Colonic mucosa (tissue), 4 donors: ENCODE measurements around the gene TAF1C. TPM values are rescaled to one million over a fixed set of nuclear protein-coding genes. Genes with fewer than 3 reads are reported as not detected.
A peak's percentile ranks its signal among the peaks of the same experiment; 100 is the strongest.

Experiments
- DNase-seq: peaks from one replicate; pipeline ENCODE4 v3.0.0-alpha.2; 2020
- H3K27ac ChIP-seq: fragments of 200-600 bp; one replicate; pipeline ENCODE4 v1.8.0; 2021
- H3K27me3 ChIP-seq: fragments of 200-600 bp; one replicate; pipeline ENCODE4 v1.8.0; 2021
- H3K36me3 ChIP-seq: fragments of 200-600 bp; one replicate; pipeline ENCODE4 v1.8.0; 2021
- H3K4me1 ChIP-seq: fragments of 200-600 bp; one replicate; pipeline ENCODE4 v1.8.0; 2021; ENCODE audit warnings: mild to moderate bottlenecking
- H3K4me3 ChIP-seq: fragments of 200-600 bp; one replicate; pipeline ENCODE4 v1.8.0; 2021
- H3K9ac ChIP-seq, 2 donors: one replicate each; pipeline ENCODE4 v1.7.0; 2013; ENCODE audit warnings: control low read depth in 2 of 2, low read depth in 2 of 2, low read length in 2 of 2
- H3K9me3 ChIP-seq: fragments of 200-600 bp; one replicate; pipeline ENCODE4 v1.8.0; 2021
- CTCF ChIP-seq: fragments of 200-600 bp; IDR thresholded peaks from one replicate; pipeline ENCODE4 v1.8.0; 2022; ENCODE audit warnings: antibody characterized with exemption, mild to moderate bottlenecking
- intact Hi-C: fragments of 100-400 bp; cut with DNase I; formaldehyde crosslinking; loops from one replicate; pipeline ENCODE4 v1.14.1; 2022
- total RNA-seq, 2 donors: library from RNA; stranded (reverse); fragmentation: NEBNext Ultra II Directional in 1 of 2; extraction: Animal tissue kit (Norgen Biotek cat#: 25700) in 1 of 2; gene quantifications; one replicate each; pipeline ENCODE4 v1.2.1, GENCODE V29; 2021
- donor health status: healthy.
- donor health status: DM: no; HTN: no; CAD: no.
- donor health status: DM: no; HTN: no; CAD: no.

Gene TAF1C
- total RNA-seq, 2 donors from 2014 or later: 17.2 to 45.6 TPM

- Histone ChIP-seq H3K27ac (peak overlapping the region; percentile 65), H3K9me3 (no peaks in the 10 kb centered on the region), H3K4me3 (peak overlapping the region; percentile 86), H3K27me3 (no peaks in the 10 kb centered on the region), H3K9ac (peak overlapping the region; percentile 54 to 82), H3K4me1 (no peaks in the 10 kb centered on the region), H3K36me3 (no peaks in the 10 kb centered on the region)
- DNase-seq: peak; percentile 45
- intact Hi-C loops: no loop called here
- no peak for TF ChIP-seq CTCF
Observed at GRCh38 chr16:84144209-84144858, 42.5 kb downstream of the TAF1C start.

- H3K4me1 ChIP-seq: no peaks in the 10 kb centered on the region
- H3K27me3 ChIP-seq: no peaks in the 10 kb centered on the region
- H3K9me3 ChIP-seq: no peaks in the 10 kb centered on the region
- H3K36me3 ChIP-seq: no peaks in the 10 kb centered on the region
- no peak for TF ChIP-seq CTCF
- peak overlapping the region; percentile 86 for H3K4me3 ChIP-seq
- H3K9ac ChIP-seq: peak overlapping the region in 1 of 2 donors; percentile 82
- no peak overlapping the region for H3K27ac ChIP-seq
- intact Hi-C loops: no loop called here
- no peak for DNase-seq
Observed at GRCh38 chr16:84143784-84144199, 43.1 kb downstream of the TAF1C start.

GRCh38 chr16:84143081-84143480, 43.8 kb downstream of the TAF1C start:
- no peak for DNase-seq
- Histone ChIP-seq H3K4me3 (no peak overlapping the region), H3K4me1 (no peaks in the 10 kb centered on the region), H3K27ac (no peak overlapping the region), H3K36me3 (no peaks in the 10 kb centered on the region), H3K9ac (no peak overlapping the region), H3K9me3 (no peaks in the 10 kb centered on the region), H3K27me3 (no peaks in the 10 kb centered on the region)
- TF ChIP-seq CTCF: no peak
- intact Hi-C loops: no loop called here

GRCh38 chr16:84141143-84141670, 45.6 kb downstream of the TAF1C start:
- Histone ChIP-seq H3K27me3 (no peaks in the 10 kb centered on the region), H3K9ac (no peak overlapping the region), H3K36me3 (no peaks in the 10 kb centered on the region), H3K4me3 (no peak overlapping the region), H3K4me1 (no peaks in the 10 kb centered on the region), H3K27ac (no peak overlapping the region), H3K9me3 (no peaks in the 10 kb centered on the region)
- DNase-seq: no peak
- TF ChIP-seq CTCF: no peak
- intact Hi-C loops: no loop called here

- Histone ChIP-seq H3K27ac (no peak overlapping the region), H3K4me1 (no peaks in the 10 kb centered on the region), H3K9me3 (no peaks in the 10 kb centered on the region), H3K9ac (no peak overlapping the region), H3K27me3 (no peaks in the 10 kb centered on the region), H3K4me3 (no peak overlapping the region), H3K36me3 (no peaks in the 10 kb centered on the region)
- TF ChIP-seq CTCF: no peak
- intact Hi-C loops: no loop called here
- no peak for DNase-seq
Observed at GRCh38 chr16:84139628-84140258, 47.1 kb downstream of the TAF1C start.
